GM18499 (cell line): ENCODE data around the gene CTXND1.

Experiments
- ATAC-seq: cut with Tn5 transposase; IDR thresholded peaks from one replicate; pipeline ENCODE4 v1.9.1; 2021; ENCODE audit warnings: moderate number of reproducible peaks; ENCODE audit not compliant: insufficient read depth, unreplicated experiment

CTXND1 gene

DNA sequence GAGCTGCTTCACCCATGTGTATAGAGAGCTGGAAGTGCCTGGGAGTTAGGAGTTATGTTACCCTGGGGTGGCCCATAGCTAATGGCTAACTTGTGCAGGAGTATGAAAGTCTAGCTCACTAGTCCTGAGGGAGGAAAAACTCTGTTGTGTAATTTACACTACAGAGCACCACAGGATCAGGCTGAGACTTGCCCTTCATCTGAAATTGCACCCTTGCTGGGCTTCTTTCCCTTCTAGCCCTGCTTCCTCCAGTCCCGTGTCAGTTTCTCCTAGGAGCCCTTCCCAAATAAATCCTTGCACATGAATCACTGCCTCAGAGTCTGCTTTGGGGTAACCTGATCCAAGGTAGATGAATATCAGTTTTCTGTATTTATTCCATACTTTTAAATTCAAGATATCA, 40.0 kb downstream of the CTXND1 start:
- no peak for ATAC-seq

DNA sequence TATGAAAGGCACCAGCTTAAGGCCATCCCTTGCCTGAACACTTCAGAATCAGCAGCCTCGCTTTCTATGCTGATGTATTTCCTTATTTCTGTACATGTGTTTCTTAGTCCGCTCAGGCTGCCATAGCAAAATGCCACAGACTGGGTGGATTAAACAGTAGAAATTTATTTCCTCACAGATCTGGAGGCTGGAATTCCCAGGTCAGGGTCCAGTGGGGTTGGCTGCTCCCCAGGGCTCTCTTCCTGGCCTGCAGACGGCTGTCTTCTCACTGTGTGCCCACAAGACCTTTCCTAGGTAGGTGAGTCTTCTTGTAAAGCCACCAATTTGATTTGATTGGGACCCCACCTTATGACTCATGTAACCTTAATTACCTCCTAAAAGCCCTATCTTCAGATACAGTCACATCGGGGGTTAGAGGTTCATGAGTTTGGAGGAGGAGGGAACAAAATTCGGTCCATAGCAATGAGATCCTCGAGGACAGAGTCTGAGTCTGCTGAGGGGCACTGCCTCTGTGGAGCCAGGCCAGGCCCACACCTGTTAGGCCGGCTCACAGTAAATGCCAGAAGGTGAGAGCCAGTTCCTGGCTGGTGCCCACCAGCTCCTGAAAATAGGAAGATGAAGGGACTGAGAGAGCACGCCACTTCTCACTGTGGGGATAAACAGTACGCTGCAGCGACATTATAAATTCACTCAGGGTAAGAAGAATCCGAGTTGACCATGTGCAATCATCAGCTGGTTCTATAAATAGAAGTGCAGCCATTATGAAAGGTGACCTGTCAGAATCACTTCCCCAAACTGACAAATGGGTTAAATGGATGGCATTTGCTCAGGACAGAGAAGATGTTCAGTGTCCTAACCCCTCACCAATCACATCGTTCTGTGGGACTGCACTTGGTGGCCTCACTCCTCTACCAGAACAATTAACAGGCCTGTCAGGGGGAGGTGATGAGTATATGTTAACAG, 41.1 kb downstream of the CTXND1 start:
- ATAC-seq = no peak

DNA sequence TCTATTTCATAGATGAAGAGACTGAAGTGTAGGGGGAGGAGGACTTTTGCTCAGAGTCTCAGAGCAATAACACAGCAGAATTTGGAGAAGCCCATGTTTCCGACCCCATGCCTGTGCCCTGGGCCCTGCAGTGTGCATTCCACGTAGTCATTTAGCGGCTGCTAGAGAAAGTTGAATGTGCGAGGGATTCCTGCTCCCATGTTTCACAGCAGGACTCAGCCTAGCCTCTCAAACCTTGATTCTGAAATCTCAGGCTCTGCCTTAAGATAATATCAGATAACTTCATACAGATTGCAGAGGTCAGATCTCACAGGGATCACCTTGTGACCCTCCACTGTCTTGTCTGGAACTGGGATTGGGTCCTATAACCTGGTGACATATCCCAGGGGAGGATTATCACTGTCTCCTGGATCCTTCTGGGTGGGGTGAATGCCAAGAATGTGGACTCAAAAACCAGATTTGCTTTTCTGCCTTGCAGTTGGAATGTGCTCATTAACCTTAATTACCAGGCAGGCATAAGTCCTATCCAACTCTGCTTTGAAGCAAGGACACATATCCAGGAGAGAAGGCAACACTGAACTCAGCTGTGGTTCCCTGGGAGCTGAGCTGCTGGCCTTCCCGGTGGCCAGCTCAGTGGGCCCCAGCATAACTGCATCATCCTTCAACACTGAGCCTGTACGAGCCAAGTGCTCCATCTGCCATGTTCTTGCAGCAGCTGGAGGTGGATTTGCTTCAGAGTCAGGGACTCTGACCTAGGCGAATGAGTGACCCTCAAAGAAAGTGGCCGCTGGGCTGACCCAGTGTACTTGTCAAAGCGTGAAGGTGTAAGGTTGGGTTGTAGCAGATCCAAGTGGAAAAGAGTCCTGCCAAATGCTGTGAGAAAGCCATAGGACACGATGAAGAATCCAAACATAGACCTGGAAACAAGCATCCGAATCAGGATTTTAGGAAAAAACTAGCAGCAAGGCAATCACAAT, 43.0 kb downstream of the CTXND1 start:
- ATAC-seq = no peak

DNA sequence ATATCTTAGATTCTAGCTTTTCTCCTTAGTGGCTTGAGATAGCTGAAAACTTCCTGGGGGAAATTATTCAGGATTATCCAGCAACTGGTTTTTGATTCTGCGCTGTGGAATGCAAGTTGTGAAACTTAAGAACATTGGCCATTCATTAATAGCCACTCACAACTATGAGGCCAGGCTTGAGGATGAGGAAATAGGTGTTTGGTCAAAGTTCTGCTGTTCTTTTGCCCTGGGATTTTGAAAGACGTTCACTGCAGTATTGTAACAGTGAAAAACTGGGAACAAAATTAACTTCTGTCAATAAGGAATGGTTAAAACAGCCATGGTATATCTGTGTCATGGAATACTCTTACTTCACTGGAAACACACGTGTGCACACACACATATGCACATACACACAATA, 44.1 kb downstream of the CTXND1 start:
- no peak for ATAC-seq

DNA sequence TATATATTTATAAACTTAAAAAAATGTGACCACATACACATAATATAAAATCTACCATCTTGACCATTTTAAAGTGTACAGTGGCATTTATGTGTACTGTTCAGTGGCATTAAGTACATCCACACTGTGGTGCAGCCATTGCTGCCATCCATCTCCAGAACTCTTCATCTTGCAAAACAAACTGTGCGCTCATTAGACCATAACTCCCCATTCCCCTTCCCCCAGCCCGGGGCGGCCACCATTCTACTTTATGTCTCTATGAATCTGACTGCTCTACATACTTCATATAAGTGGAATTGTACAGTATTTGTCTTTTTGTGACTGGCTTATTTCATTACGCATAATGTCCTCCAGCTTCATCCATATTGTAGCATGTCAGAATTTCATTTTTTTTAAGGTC, 47.8 kb downstream of the CTXND1 start:
- no peak for ATAC-seq

DNA sequence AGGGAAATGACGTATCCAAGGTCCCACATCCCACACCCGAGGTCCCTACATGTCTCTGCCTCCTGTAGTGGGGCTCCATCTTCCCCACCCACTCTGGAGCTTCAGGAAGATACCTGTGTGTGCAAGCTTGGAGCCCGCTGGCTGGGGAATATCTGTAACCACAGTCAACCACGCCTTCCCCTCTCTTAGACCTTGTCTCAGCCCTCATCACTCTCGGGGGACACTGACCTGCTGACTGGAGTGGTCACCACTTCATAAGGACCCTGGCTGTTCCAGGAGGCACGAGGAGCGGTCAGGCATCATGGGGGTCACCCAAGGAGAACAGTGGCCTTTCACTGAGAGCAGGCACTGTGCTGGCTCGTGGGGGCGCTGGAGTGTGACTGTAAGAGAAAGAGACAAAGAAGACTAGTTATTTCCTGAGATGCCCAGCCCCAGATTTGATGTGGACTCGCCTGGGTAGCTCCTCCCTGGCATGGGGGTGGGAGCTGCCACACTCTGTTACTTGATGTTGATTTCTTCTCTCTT, 48.6 kb downstream of the CTXND1 start:
- no peak for ATAC-seq

DNA sequence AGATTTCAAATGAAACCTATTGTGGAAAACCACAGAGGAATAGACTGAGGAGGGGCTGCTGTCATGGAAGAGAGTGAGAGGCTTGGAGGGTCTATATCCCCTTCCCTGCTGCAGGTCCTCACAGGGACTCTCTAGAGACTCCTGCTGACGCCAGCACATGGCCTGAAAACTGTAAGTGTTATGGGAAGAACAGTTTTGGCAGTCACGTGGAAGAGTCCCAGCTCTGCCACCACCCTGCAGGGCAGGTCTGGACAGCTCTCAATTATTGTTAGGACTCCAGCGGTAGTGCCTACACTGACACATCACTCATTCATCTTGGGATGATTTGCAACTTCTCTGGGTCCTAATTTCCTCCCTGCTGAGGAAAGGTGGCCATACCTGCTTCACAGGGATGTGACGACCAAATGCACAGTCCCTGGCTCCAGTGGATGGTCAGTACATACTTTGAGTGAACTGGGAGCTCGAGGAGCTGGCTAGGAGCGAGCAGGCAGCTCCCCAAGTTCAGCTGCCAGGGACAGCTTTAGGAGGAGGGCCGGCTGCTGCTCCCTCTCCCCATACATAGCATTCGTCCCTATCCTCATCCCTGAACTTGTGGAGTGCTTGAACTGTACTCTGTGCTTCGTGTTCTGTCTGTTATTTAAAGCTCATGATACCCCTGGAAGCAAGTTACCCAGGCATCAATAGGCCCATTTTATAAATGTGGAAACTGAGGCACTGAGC, 49.2 kb downstream of the CTXND1 start:
- no peak for ATAC-seq

DNA sequence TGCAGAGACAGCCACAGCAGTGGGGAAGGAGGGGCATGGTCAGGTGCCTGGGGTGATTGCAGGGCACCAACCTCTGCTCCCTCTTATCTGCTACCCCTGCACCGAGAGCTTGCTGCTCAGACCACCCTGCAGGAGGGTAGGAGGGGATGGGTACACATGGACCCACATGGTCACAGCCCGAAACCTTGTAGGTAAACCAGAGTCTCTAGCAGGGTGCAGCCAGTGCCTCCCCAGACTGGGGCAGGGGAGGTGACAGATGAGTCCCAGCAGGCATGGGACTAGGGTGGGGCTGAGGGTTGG, 50.0 kb downstream of the CTXND1 start:
- ATAC-seq = no peak

DNA sequence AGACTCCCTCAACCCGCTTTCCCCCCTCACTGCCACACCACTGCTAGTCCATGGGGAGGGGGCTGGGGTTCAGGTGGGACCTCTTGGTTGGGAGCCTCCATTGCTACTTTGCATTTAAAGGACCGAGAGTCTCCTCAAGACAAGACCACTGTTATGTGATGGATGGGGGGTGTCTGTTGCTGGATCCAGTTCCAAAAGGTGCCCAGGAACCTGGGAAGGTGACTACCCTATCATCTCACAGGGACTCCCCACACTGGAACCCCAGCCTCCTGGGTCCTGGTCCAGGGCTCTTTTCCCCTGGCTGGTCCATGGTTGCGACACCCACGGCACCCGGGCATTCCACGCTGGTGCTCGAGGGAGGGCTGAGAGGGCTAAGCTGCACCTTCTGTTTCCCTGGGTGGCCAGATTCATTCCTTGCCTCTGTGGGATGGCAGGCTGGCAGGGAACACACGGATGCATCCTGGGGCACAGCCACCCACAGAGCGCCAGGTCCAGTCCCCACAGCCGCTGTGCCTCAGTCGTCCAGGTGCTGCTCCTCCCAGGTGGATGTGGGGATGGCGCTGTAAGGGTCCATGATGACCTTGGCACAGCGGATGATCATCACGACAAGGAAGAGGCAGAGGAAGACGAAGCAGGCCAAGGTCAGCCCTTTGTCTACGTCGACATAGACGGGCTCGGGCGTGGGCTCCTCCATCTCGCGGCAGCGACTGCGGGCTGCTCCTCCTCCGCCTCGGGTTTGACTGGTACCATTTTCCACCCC, 50.6 kb downstream of the CTXND1 start:
- no peak for ATAC-seq

DNA sequence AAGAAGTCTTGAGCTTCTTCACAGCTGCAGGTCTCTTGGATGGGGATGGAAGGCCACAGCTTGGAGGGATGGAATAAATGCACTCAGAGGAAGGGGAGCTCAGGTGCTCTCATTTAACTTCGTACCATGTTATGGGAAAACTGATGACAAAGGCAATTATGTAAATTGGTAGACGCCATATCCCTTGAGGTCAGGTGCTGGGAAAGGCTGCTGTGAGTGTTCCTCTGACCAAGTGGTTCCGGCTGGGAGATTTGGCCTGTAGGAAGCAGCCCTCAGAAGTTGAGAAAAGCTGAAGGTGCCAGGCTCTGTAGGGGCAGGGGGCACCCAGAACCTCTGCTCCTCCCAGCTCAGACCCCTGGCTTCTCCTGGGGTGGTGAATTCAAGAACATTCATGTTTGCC, 52.1 kb downstream of the CTXND1 start:
- ATAC-seq = no peak

DNA sequence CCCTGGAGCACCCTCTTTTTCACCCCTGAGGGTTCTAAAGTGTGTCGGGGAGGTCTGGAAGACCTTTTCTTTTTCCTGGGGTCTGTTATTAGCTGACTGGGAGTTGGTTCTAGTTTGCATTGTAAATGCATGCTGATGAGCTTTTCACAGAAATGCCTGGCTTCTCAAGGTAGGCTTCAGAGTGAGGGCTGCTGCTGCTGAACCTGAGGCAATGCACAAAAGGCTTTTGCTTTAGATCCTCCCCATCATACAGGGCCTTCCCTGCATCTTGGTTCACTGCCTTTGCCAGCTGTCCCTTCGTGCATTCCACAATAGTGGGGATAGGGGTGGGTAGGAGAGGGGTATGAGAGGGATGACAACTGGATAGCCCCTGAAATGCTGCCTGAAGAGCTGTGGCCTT, 52.6 kb downstream of the CTXND1 start:
- no peak for ATAC-seq

DNA sequence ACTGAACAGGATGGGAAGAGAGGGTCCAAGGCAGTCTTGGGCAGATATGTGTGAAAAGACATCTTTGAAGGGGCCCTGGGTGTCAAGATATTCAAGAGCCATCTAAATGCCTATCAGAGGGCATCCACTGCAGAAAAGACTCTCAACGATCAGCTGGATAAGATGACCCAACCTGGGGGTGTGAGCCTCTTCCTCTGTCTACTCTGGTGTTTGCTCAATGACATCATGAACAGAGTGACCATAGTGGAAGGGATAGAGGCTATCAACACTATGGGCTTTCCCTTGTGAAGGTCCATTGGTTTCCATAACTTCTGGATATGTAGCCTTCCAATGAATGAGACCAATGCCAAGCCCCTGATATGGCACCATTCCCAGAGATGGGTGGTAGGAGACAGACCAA, 57.1 kb downstream of the CTXND1 start:
- ATAC-seq = no peak

DNA sequence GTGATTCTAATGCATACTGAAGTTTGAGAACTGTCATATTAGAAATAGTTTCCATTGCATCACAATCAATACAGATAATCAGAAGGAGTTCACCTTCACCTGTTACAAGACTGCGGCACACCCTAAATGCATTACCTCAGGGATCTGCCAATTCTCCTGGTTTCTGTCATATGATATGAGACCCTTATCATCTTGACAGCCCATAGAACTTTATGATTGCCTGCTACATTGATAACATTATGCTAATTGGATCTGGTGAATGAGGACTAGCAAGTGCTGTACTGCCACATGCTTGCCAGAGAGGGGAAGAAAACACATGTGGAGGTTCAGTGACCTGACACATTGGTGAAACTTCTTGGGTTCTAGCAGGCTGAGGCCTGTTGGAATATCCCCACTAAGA, 57.8 kb downstream of the CTXND1 start:
- no peak for ATAC-seq

DNA sequence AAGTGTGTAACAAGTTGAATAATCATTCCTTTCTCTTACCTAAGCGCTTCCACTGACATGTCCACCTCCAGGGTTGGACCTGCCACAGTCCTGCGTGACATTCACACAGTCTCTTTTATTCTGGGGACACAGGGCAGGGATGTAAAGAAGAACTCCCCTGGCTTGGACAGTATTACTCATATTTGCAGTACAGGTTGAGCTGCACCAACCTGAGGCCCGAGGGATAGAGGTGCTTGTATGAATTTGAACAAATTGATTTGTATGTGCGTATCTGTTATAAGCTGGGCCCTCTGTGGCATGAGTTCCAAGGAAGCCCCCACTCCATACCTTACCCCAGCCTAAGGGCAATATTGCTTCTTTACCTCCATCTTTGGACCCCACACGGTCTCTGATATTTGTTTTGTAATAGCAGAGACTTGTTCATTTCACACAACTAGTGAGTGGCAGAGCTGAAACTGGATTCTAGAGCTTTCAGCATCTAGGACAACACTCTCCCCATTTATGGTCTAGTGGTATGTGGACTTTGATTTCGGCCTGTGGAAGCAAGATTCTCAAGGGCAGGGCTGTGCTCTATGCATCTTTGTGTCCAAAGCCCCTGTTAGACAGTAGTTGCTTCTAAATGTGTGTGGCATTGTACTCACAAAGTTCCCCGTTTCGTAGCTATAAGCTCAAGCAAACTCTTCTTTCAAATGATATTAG, 60.0 kb downstream of the CTXND1 start:
- no peak for ATAC-seq

DNA sequence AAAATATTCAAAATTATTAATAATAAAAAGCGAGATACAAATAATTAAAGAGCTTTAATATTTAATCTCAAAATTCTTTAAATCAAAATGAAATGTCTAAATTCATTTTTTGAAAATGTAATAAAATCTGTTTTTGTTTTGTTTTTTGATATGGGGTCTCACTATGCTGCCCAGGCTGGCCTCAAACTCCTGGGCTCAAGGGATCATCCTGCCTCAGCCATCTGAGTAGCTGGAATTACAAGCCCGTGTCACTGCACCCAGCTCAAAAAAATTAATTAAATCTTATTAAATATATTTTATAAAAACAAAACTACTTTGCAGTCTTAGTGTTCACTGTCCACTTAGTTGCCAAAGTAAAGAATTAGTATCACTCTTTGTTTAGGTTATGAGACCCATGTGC, 60.8 kb downstream of the CTXND1 start:
- ATAC-seq = no peak

DNA sequence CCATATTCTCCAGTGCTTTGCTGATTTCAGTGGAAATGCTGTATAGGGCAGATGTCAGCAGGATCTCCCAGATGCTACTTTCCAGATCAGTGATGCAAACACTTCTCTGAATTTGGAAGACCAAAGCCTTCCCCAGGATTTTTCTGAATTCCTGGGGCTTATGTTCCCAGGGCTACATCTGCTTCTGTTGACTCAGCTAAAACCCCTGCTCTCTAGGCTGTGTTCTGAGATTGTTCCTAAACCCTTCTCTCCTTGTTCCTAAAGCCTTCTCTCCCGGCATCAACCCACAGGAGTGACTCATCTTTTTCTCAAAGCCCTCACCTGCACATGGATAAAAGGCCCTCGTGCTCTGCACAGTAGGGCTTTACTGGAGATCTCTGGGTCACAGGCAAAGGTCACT, 63.8 kb downstream of the CTXND1 start:
- no peak for ATAC-seq

DNA sequence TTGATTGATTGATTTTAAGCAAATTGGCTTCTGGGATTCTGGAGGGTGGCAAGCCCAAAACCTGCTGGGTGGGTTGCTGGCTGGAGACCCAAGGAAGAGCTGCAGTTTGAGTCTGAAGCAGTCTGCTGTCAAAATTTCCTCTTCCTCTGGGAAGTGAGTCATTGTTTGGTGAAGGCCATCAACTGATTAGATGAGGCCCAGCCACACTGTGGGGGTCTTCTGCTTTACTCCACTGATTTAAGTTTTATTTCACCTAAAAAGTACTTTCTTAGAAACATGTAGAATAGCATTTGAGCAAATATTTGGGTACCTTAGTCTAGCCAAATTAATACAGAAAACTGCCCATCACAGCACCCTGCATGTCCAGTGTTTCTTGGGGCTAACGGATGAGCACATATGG, 65.4 kb downstream of the CTXND1 start:
- ATAC-seq = no peak

DNA sequence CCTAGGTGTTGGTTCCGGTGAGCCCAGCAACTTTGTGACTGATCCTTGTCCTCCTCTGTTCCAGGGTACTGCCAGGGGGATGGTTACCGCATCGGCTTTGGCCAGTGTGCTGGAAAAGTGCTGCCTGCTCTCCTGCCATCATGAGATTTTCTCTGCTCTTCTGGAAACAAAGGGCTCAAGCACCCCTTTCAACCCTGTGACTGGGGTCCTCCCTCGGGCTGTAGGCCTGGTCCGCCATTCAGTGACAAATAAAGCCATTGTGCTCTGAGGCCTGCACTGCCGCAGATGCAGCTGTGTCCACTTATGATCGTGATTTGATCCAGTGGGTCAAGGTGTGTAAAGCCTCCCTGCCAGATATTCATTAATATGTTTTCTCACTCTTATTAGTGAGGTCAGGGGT, 65.9 kb downstream of the CTXND1 start:
- ATAC-seq = no peak

DNA sequence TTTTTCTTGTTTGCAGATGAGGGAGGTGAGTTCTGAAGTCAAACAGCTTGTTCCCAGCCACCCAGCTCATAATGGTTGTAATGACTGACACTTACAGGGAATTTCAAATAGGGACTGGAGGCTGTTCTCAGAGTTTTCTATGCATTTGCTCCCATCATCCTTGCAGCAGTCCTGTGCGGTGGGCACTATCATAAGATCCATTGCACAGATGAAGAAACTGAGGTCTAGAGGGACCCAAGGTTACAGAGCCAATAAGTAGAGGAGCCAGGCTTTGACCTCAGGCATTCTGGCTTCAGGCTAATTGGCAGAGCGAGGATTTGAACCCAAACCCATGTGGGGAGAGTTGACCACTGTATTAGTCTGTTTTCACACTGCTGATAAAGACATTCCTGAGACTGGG, 66.9 kb downstream of the CTXND1 start:
- no peak for ATAC-seq
